Neural progenitor cell (in vitro differentiated cells): Measurements from ENCODE around the gene STRIP1. TPM values are rescaled to one million over a fixed set of nuclear protein-coding genes. Genes with fewer than 3 reads are reported as not detected.

ENCODE experiments used
- DNase-seq: peaks from one replicate; pipeline ENCODE4 v3.0.0-alpha.2; 2016; ENCODE audit warnings: low spot score
- H2AFZ ChIP-seq: fragments of 200-600 bp; sonication (generic); replicated peaks from 2 replicates; pipeline ENCODE4 v1.6.1; 2016; ENCODE audit warnings: antibody characterized with exemption
- H3F3A ChIP-seq: fragments of 200-600 bp; sonication (generic); 2 replicates; pipeline ENCODE4 v1.6.1; 2016; ENCODE audit warnings: antibody characterized with exemption, low read depth
- H3K27ac ChIP-seq: fragments of 200-600 bp; sonication (generic); 2 replicates; pipeline ENCODE4 v1.5.1; 2016; ENCODE audit warnings: mild to moderate bottlenecking
- H3K27me3 ChIP-seq: fragments of 200-600 bp; sonication (generic); 2 replicates; pipeline ENCODE4 v1.6.1; 2016; ENCODE audit warnings: mild to moderate bottlenecking, moderate library complexity
- H3K36me3 ChIP-seq: fragments of 200-600 bp; sonication (generic); 2 replicates; pipeline ENCODE4 v1.5.1; 2016
- H3K4me1 ChIP-seq: fragments of 200-600 bp; sonication (generic); 2 replicates; pipeline ENCODE4 v1.6.1; 2016; ENCODE audit warnings: mixed run types
- H3K4me2 ChIP-seq: fragments of 200-600 bp; sonication (generic); 2 replicates; pipeline ENCODE4 v1.6.1; 2016
- H3K4me3 ChIP-seq: fragments of 200-600 bp; sonication (generic); 2 replicates; pipeline ENCODE4 v1.5.1; 2016
- H3K79me2 ChIP-seq: fragments of 200-600 bp; sonication (generic); 2 replicates; pipeline ENCODE4 v1.6.1; 2016; ENCODE audit warnings: low read depth
- H3K9ac ChIP-seq: fragments of 200-600 bp; sonication (generic); 2 replicates; pipeline ENCODE4 v1.6.1; 2016
- H3K9me3 ChIP-seq: fragments of 200-600 bp; sonication (generic); 2 replicates; pipeline ENCODE4 v1.5.1; 2016; ENCODE audit warnings: low read depth
- H4K20me1 ChIP-seq: fragments of 200-600 bp; sonication (generic); 2 replicates; pipeline ENCODE4 v1.6.1; 2016; ENCODE audit warnings: low read depth
- H3K27ac Mint-ChIP-seq: 3 replicates; pipeline ENCODE4 v1.8.0; 2021; ENCODE audit warnings: mixed read lengths
- H3K27me3 Mint-ChIP-seq: 2 replicates; pipeline ENCODE4 v1.8.0; 2022; ENCODE audit warnings: low read depth, mild to moderate bottlenecking, inconsistent platforms, moderate library complexity, mixed read lengths; ENCODE audit not compliant: insufficient read depth
- H3K36me3 Mint-ChIP-seq: 3 replicates; pipeline ENCODE4 v1.8.0; 2021; ENCODE audit warnings: mixed read lengths
- H3K4me1 Mint-ChIP-seq: 3 replicates; pipeline ENCODE4 v1.8.0; 2021; ENCODE audit warnings: mixed read lengths
- H3K4me3 Mint-ChIP-seq: 3 replicates; pipeline ENCODE4 v1.8.0; 2021; ENCODE audit warnings: mild to moderate bottlenecking, moderate library complexity, mixed read lengths
- H3K9me3 Mint-ChIP-seq: 3 replicates; pipeline ENCODE4 v1.8.0; 2020; ENCODE audit warnings: mixed read lengths
- EZH2 ChIP-seq: fragments of 200-600 bp; sonication (generic); IDR thresholded peaks from 2 replicates; pipeline ENCODE4 v1.6.1; 2017; ENCODE audit warnings: antibody characterized with exemption, mild to moderate bottlenecking, moderate library complexity
- EZH2phosphoT487 ChIP-seq: fragments of 200-600 bp; sonication (generic); IDR thresholded peaks from 2 replicates; pipeline ENCODE4 v1.6.1; 2017; ENCODE audit warnings: antibody characterized with exemption
- total RNA-seq: library from RNA; depleted of rRNA; stranded (reverse); fragments of >200 nt; gene quantifications from 2 replicates; pipeline ENCODE4 v1.2.3, GENCODE V29; 2015; ENCODE audit warnings: low replicate concordance
- TF ChIP-seq, protein P1 (sequence below): fragments of 200-600 bp; sonication (generic); IDR thresholded peaks from 2 replicates; pipeline ENCODE4 v1.5.1; 2017; ENCODE audit warnings: antibody characterized with exemption, mild to moderate bottlenecking

Gene STRIP1
- total RNA-seq, 1 donor from 2014 or later: 55.0 TPM

DNA sequence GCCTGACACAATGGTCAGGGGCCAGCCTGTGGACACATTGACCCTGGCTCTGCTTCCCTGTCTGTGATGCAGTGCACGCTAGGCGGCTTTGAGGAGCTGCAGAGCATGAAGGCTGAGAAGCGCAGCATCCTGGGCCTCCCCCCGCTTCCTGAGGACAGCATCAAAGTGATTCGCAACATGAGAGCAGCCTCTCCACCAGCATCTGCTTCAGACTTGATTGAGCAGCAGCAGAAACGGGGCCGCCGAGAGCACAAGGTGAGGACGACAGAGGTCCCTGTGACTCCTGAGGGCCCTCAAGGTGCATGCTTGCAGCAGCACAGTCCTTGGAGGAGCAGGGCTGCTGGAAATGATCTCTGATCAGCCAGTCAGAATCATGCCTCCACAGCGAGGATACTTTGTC, 8.6 kb downstream of the STRIP1 start:
- H2AFZ ChIP-seq: no peak overlapping the region
- H3K9me3 Mint-ChIP-seq: no peaks in the 10 kb centered on the region
- no peak for DNase-seq
- H4K20me1 ChIP-seq: no peaks in the 10 kb centered on the region
- no peaks in the 10 kb centered on the region for H3K4me1 Mint-ChIP-seq
- H3K27ac ChIP-seq: no peak overlapping the region
- no peaks in the 10 kb centered on the region for H3K27me3 ChIP-seq
- H3K4me3 Mint-ChIP-seq: no peak overlapping the region
- H3K36me3 ChIP-seq: peaks cover 13% of the 10 kb centered on the region
- no peaks in the 10 kb centered on the region for H3K9me3 ChIP-seq
- no peaks in the 10 kb centered on the region for H3F3A ChIP-seq
- no peak overlapping the region for H3K9ac ChIP-seq
- H3K79me2 ChIP-seq: no peaks in the 10 kb centered on the region
- no peak overlapping the region for H3K27ac Mint-ChIP-seq
- TF ChIP-seq, protein P1, sequence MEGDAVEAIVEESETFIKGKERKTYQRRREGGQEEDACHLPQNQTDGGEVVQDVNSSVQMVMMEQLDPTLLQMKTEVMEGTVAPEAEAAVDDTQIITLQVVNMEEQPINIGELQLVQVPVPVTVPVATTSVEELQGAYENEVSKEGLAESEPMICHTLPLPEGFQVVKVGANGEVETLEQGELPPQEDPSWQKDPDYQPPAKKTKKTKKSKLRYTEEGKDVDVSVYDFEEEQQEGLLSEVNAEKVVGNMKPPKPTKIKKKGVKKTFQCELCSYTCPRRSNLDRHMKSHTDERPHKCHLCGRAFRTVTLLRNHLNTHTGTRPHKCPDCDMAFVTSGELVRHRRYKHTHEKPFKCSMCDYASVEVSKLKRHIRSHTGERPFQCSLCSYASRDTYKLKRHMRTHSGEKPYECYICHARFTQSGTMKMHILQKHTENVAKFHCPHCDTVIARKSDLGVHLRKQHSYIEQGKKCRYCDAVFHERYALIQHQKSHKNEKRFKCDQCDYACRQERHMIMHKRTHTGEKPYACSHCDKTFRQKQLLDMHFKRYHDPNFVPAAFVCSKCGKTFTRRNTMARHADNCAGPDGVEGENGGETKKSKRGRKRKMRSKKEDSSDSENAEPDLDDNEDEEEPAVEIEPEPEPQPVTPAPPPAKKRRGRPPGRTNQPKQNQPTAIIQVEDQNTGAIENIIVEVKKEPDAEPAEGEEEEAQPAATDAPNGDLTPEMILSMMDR: no peak
- TF ChIP-seq EZH2: no peak
- TF ChIP-seq EZH2phosphoT487: no peak
- no peak overlapping the region for H3K4me3 ChIP-seq
- H3K27me3 Mint-ChIP-seq: peaks cover 5% of the 10 kb centered on the region
- peaks cover 55% of the 10 kb centered on the region for H3K36me3 Mint-ChIP-seq
- no peak overlapping the region for H3K4me2 ChIP-seq
- H3K4me1 ChIP-seq: no peaks in the 10 kb centered on the region

DNA sequence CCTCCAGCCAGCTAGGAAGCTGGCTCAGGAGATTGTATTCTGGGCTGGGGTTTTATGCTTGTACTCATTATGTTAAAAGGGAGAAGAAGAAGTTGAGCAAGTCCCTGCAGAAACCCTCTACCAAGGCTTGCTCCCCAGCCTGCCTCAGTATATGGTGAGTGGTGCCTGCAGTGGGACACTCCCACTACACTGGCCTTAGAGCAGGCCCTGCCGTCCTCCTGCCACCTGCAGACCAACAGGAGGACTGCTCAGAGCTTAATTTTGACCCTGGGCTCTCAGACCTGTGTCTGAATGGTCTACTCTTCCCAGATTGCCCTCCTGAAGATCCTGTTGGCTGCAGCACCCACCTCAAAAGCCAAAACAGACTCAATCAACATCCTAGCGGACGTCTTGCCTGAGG, 13.0 kb downstream of the STRIP1 start:
- H3K4me1 ChIP-seq: no peaks in the 10 kb centered on the region
- no peak for TF ChIP-seq EZH2
- TF ChIP-seq EZH2phosphoT487: no peak
- TF ChIP-seq, protein P1: no peak
- H3K9me3 Mint-ChIP-seq: no peaks in the 10 kb centered on the region
- no peaks in the 10 kb centered on the region for H3F3A ChIP-seq
- no peaks in the 10 kb centered on the region for H3K27me3 Mint-ChIP-seq
- no peaks in the 10 kb centered on the region for H3K27me3 ChIP-seq
- H3K4me3 Mint-ChIP-seq: no peak overlapping the region
- no peak overlapping the region for H3K27ac Mint-ChIP-seq
- no peak overlapping the region for H3K9ac ChIP-seq
- H3K79me2 ChIP-seq: no peaks in the 10 kb centered on the region
- no peaks in the 10 kb centered on the region for H4K20me1 ChIP-seq
- H2AFZ ChIP-seq: no peak overlapping the region
- H3K4me3 ChIP-seq: no peak overlapping the region
- H3K36me3 ChIP-seq: peaks cover 13% of the 10 kb centered on the region
- no peak overlapping the region for H3K27ac ChIP-seq
- no peak overlapping the region for H3K4me2 ChIP-seq
- no peak for DNase-seq
- no peaks in the 10 kb centered on the region for H3K4me1 Mint-ChIP-seq
- H3K36me3 Mint-ChIP-seq: peaks cover 38% of the 10 kb centered on the region
- H3K9me3 ChIP-seq: no peaks in the 10 kb centered on the region

DNA sequence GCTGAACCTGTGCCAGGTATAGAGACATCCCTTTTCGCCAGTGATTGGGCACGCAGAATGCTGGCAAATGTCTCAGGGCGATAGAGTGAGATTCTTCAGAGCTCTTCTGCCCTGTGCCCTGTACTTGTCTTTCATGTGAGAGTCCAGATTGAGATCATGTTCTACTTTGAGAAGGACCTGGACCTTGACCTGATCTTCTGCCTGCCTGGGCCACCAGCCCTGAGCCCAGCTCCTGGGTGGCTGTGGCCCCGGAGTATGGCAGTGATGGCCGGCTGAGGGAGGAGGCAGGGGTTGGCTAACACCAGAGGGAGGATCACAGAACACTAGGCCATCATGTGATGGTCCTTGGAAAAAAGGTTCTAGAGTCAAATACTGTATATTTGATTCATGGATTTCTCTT, 13.8 kb downstream of the STRIP1 start:
- no peak overlapping the region for H3K27ac Mint-ChIP-seq
- H3K9me3 Mint-ChIP-seq: no peaks in the 10 kb centered on the region
- Histone ChIP-seq H3K9me3 (no peaks in the 10 kb centered on the region), H3K27ac (no peak overlapping the region), H3K27me3 (no peaks in the 10 kb centered on the region), H3K79me2 (no peaks in the 10 kb centered on the region), H3K4me1 (no peaks in the 10 kb centered on the region), H3F3A (peaks cover 6% of the 10 kb centered on the region), H3K4me3 (no peak overlapping the region), H3K9ac (no peak overlapping the region), H2AFZ (no peak overlapping the region), H3K36me3 (peaks cover 13% of the 10 kb centered on the region), H3K4me2 (no peak overlapping the region), H4K20me1 (peaks cover 6% of the 10 kb centered on the region)
- H3K4me1 Mint-ChIP-seq: no peaks in the 10 kb centered on the region
- no peak overlapping the region for H3K4me3 Mint-ChIP-seq
- H3K36me3 Mint-ChIP-seq: peaks cover 38% of the 10 kb centered on the region
- TF ChIP-seq EZH2 (no peak), EZH2phosphoT487 (no peak)
- TF ChIP-seq, protein P1: no peak
- no peaks in the 10 kb centered on the region for H3K27me3 Mint-ChIP-seq
- DNase-seq: no peak
